K562 treated with DMSO at 1 percent for 24 hours (cell line): ENCODE data around the gene SPC25. TPM values are rescaled to one million over a fixed set of nuclear protein-coding genes. Genes with fewer than 3 reads are reported as not detected.

Experiments
- total RNA-seq: library from RNA; unstranded; fragments of 300-600 nt; gene quantifications from 2 replicates; pipeline ENCODE4 v1.2.3, GENCODE V29; 2022; ENCODE audit warnings: low read depth; ENCODE audit not compliant: insufficient read depth

Gene SPC25, protein sequence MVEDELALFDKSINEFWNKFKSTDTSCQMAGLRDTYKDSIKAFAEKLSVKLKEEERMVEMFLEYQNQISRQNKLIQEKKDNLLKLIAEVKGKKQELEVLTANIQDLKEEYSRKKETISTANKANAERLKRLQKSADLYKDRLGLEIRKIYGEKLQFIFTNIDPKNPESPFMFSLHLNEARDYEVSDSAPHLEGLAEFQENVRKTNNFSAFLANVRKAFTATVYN
- total RNA-seq: 53.6 and 61.5 TPM in 2 replicates

DNA sequence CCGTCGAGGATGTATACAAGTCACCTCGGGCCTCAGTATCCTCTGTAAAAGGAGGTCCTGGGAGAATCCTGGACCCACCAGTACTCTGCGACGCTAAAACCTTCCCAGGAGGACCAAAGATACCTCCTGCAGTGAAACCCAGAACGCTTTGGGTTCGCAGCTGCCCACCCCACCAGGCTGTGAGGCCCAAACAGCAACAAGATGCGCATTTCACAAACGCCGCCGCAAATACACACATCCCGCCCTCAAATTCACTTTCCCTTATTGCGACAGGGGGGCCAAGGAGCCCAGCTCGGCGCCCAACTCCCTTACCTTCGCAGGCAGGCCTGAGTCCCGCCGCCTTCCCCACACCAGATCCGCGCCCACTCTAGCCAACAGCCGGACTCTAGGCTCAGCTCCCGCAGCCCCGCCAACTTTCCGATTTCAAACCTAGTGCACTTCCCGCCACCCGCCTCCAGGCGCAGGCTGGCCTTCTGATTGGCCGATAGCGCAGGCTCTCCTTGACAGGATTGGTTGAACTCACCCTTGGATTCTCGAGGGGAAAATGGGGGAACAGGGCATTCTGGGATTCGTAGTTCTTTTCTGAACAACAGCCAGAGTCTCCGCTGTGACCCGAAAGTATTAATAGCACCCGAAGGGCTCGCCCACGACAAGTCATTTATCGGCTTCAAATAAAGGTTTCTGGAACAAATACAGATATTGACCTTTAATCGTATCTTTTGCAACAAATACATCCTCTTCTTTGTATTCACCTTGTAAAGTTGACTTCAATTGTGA, at the start of gene SPC25:
SPC25 (minus strand) TSS at position 425 of the 777 bp plus-strand sequence. CDS start 911 bp downstream, outside the sequence.

DNA sequence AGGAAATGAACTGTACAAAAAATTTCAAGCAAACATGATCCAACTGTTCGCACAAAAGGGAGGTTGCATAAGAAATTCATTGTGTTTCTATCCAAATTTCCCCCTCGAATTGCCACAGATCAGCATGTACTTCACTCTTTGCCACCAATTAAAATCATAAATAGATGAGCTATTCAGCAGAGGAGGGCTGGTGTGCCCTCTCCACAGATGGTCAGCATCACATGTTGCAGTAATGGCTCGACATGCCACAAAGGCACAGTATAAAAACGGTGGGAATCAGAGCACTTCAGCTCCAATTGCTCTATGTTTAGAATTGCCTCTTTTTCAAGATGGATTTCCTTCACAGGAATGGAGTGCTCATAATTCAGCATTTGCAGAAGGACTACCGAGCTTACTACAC, 10.8 kb upstream of the SPC25 start, which contains the start of gene G6PC2:
G6PC2 (plus strand) TSS at position 289 of the 400 bp plus-strand sequence; CDS start at position 330, 41 bp downstream.

Other genes with a start within 250 kb of the SPC25 start
- 8.3 and 11.2 TPM in 2 replicates for gene NOSTRIN, start 87.8 kb downstream of the SPC25 start, total RNA-seq
- not detected in 2 replicates for gene G6PC2, start 10.9 kb upstream of the SPC25 start, total RNA-seq
- gene ABCB11, start 140.9 kb upstream of the SPC25 start, total RNA-seq: 0.20 and 0.27 TPM in 2 replicates
- 0.32 TPM in 1 of 2 replicates, not detected in the other for gene DHRS9, start 179.1 kb upstream of the SPC25 start, total RNA-seq